Mesendoderm (in vitro differentiated cells): Measurements from ENCODE around the gene TMEM150B.

Source experiments
- DNase-seq: peaks from one replicate; pipeline ENCODE4 v3.0.0; 2013
- H2AK5ac ChIP-seq: 2 replicates; pipeline ENCODE4 v1.6.1; 2013; ENCODE audit warnings: low read length, inconsistent platforms
- H2BK120ac ChIP-seq: 2 replicates; pipeline ENCODE4 v1.6.1; 2013; ENCODE audit warnings: low read depth, mild to moderate bottlenecking, low read length, moderate library complexity, mixed read lengths
- H2BK15ac ChIP-seq: replicated peaks from 2 replicates; pipeline ENCODE4 v1.6.1; 2013; ENCODE audit warnings: low read depth, mild to moderate bottlenecking, moderate library complexity
- H2BK5ac ChIP-seq: 2 replicates; pipeline ENCODE4 v1.6.1; 2013; ENCODE audit warnings: low read length, inconsistent platforms
- H3K18ac ChIP-seq: 2 replicates; pipeline ENCODE4 v1.6.1; 2013; ENCODE audit warnings: mild to moderate bottlenecking, low read length, mixed read lengths
- H3K23ac ChIP-seq: one replicate; pipeline ENCODE4 v1.6.1; 2013; ENCODE audit warnings: low read length
- H3K27ac ChIP-seq: 2 replicates; pipeline ENCODE4 v1.5.1; 2013; ENCODE audit warnings: low read depth, mild to moderate bottlenecking, inconsistent platforms, low read length, moderate library complexity
- H3K27me3 ChIP-seq: 2 replicates; pipeline ENCODE4 v1.6.1; 2013; ENCODE audit warnings: low read length, control low read depth, mild to moderate bottlenecking, inconsistent platforms; ENCODE audit not compliant: insufficient read depth, poor library complexity
- H3K36me3 ChIP-seq: 2 replicates; pipeline ENCODE4 v1.6.1; 2013; ENCODE audit warnings: low read length, inconsistent platforms; ENCODE audit not compliant: control insufficient read depth, insufficient read depth
- H3K4ac ChIP-seq: one replicate; pipeline ENCODE4 v1.6.1; 2013; ENCODE audit warnings: low read depth, mild to moderate bottlenecking, low read length, moderate library complexity
- H3K4me1 ChIP-seq: 2 replicates; pipeline ENCODE4 v1.6.1; 2013; ENCODE audit warnings: low read depth, low read length, inconsistent platforms; ENCODE audit not compliant: control insufficient read depth
- H3K4me2 ChIP-seq: 2 replicates; pipeline ENCODE4 v1.6.1; 2013; ENCODE audit warnings: low read length
- H3K4me3 ChIP-seq: 2 replicates; pipeline ENCODE4 v1.5.1; 2013; ENCODE audit warnings: mild to moderate bottlenecking, low read length
- H3K56ac ChIP-seq: one replicate; pipeline ENCODE4 v1.6.1; 2013; ENCODE audit warnings: low read length
- H3K79me1 ChIP-seq: 2 replicates; pipeline ENCODE4 v1.6.1; 2013; ENCODE audit warnings: low read length, inconsistent platforms
- H3K79me2 ChIP-seq: 2 replicates; pipeline ENCODE4 v1.6.1; 2013; ENCODE audit warnings: mild to moderate bottlenecking, low read length; ENCODE audit not compliant: control insufficient read depth, insufficient read depth
- H3K9ac ChIP-seq: 2 replicates; pipeline ENCODE4 v1.6.1; 2013; ENCODE audit warnings: low read length, inconsistent platforms
- H4K5ac ChIP-seq: one replicate; pipeline ENCODE4 v1.6.1; 2013; ENCODE audit warnings: low read length
- H4K8ac ChIP-seq: one replicate; pipeline ENCODE4 v1.6.1; 2013; ENCODE audit warnings: low read depth, mild to moderate bottlenecking, control low read depth, low read length, moderate library complexity
- WGBS: extraction: QIAGEN DNeasy Blood & Tissue Kit; methylation state at CpG from one replicate; pipeline ENCODE4 v1.1.7; 2013; ENCODE audit warnings: low lambda C conversion rate, missing lambda C conversion rate; ENCODE audit not compliant: insufficient coverage; ENCODE audit errors: extremely low coverage; 5-methylcytosine and 5-hydroxymethylcytosine counted together

The TMEM150B gene

GRCh38 chr19:55365245-55365644 lies 40.1 kb upstream of the TMEM150B start:
- H3K36me3 ChIP-seq: no peaks in the 10 kb centered on the region
- WGBS: no CpG with 5 or more reads among the region's 8 CpGs
- DNase-seq: no peak

GRCh38 chr19:55362990-55363716 lies 38.0 kb upstream of the TMEM150B start, which contains the start of gene GARIN5B:
GARIN5B (minus strand) TSS chr19:55363260; CDS start chr19:55363066, 194 bp downstream.
- H2BK15ac ChIP-seq: no peak within 1 kb of the TSS
- no peaks in the 10 kb centered on the region for H3K79me1 ChIP-seq
- no peak within 1 kb of the TSS for H4K8ac ChIP-seq
- no peak within 1 kb of the TSS for H2AK5ac ChIP-seq
- no peak within 1 kb of the TSS for H3K4me2 ChIP-seq
- no CpG with 5 or more reads among the region's 27 CpGs for WGBS
- no peaks in the 10 kb centered on the region for H3K36me3 ChIP-seq
- no peak within 1 kb of the TSS for H3K4ac ChIP-seq
- H3K4me1 ChIP-seq: no peaks in the 10 kb centered on the region
- no peak within 1 kb of the TSS for H3K56ac ChIP-seq
- H3K18ac ChIP-seq: no peak within 1 kb of the TSS
- no peak within 1 kb of the TSS for H3K4me3 ChIP-seq
- no peak within 1 kb of the TSS for H3K23ac ChIP-seq
- H2BK5ac ChIP-seq: no peak within 1 kb of the TSS
- DNase-seq: no peak
- no peaks in the 10 kb centered on the region for H3K27me3 ChIP-seq
- H2BK120ac ChIP-seq: no peak within 1 kb of the TSS
- no peak within 1 kb of the TSS for H4K5ac ChIP-seq
- H3K79me2 ChIP-seq: no peaks in the 10 kb centered on the region
- H3K9ac ChIP-seq: no peak within 1 kb of the TSS
- H3K27ac ChIP-seq: no peak within 1 kb of the TSS

More at GRCh38 chr19:55365245-55365644, 40.1 kb upstream of the TMEM150B start:
- H3K4me1 ChIP-seq: no peaks in the 10 kb centered on the region
- no peak overlapping the region for H3K4me2 ChIP-seq
- H2BK120ac ChIP-seq: no peak overlapping the region
- no peaks in the 10 kb centered on the region for H3K79me1 ChIP-seq
- H3K4me3 ChIP-seq: no peak overlapping the region
- no peak overlapping the region for H3K9ac ChIP-seq
- H2AK5ac ChIP-seq: no peak overlapping the region
- H3K27ac ChIP-seq: no peak overlapping the region
- no peaks in the 10 kb centered on the region for H3K79me2 ChIP-seq
- H3K23ac ChIP-seq: no peak overlapping the region
- H4K8ac ChIP-seq: no peak overlapping the region
- H3K56ac ChIP-seq: no peak overlapping the region
- H3K18ac ChIP-seq: no peak overlapping the region
- H3K4ac ChIP-seq: no peak overlapping the region
- no peaks in the 10 kb centered on the region for H3K27me3 ChIP-seq
- no peak overlapping the region for H4K5ac ChIP-seq
- H2BK15ac ChIP-seq: no peak overlapping the region
- no peak overlapping the region for H2BK5ac ChIP-seq

GRCh38 chr19:55362174-55362989 lies 37.2 kb upstream of the TMEM150B start:
- no peaks in the 10 kb centered on the region for H3K36me3 ChIP-seq
- WGBS: no CpG with 5 or more reads among the region's 38 CpGs
- H2BK120ac ChIP-seq: no peak overlapping the region
- H3K79me2 ChIP-seq: no peaks in the 10 kb centered on the region
- H3K4ac ChIP-seq: no peak overlapping the region
- H3K4me2 ChIP-seq: no peak overlapping the region
- H2BK15ac ChIP-seq: no peak overlapping the region
- no peak overlapping the region for H3K56ac ChIP-seq
- no peak for DNase-seq
- H3K4me1 ChIP-seq: no peaks in the 10 kb centered on the region
- H3K9ac ChIP-seq: no peak overlapping the region
- no peak overlapping the region for H2BK5ac ChIP-seq
- no peak overlapping the region for H4K5ac ChIP-seq
- H3K23ac ChIP-seq: no peak overlapping the region
- H3K27ac ChIP-seq: no peak overlapping the region
- H3K4me3 ChIP-seq: no peak overlapping the region
- H3K18ac ChIP-seq: no peak overlapping the region
- H3K79me1 ChIP-seq: no peaks in the 10 kb centered on the region
- H2AK5ac ChIP-seq: no peak overlapping the region
- H4K8ac ChIP-seq: no peak overlapping the region
- no peaks in the 10 kb centered on the region for H3K27me3 ChIP-seq

GRCh38 chr19:55360902-55361301 lies 35.8 kb upstream of the TMEM150B start:
- Histone ChIP-seq H3K56ac (no peak overlapping the region), H2BK120ac (no peak overlapping the region), H4K8ac (no peak overlapping the region), H2BK5ac (no peak overlapping the region), H3K27ac (no peak overlapping the region), H3K36me3 (no peaks in the 10 kb centered on the region), H3K9ac (no peak overlapping the region), H4K5ac (no peak overlapping the region), H3K27me3 (no peaks in the 10 kb centered on the region), H3K4me1 (no peaks in the 10 kb centered on the region), H3K23ac (no peak overlapping the region), H3K79me2 (no peaks in the 10 kb centered on the region), H3K18ac (no peak overlapping the region), H3K4me2 (no peak overlapping the region), H3K79me1 (no peaks in the 10 kb centered on the region), H3K4ac (no peak overlapping the region), H2BK15ac (no peak overlapping the region), H2AK5ac (no peak overlapping the region), H3K4me3 (no peak overlapping the region)
- DNase-seq: no peak
- WGBS: no CpG with 5 or more reads among the region's 16 CpGs

GRCh38 chr19:55358943-55359908 lies 34.1 kb upstream of the TMEM150B start:
- Histone ChIP-seq H3K4me2 (no peak overlapping the region), H2BK120ac (no peak overlapping the region), H3K4ac (no peak overlapping the region), H2BK15ac (no peak overlapping the region), H2AK5ac (no peak overlapping the region), H3K23ac (no peak overlapping the region), H3K9ac (no peak overlapping the region), H2BK5ac (no peak overlapping the region), H3K27ac (no peak overlapping the region), H3K4me3 (no peak overlapping the region), H3K27me3 (peaks cover 5% of the 10 kb centered on the region), H3K79me2 (no peaks in the 10 kb centered on the region), H3K36me3 (no peaks in the 10 kb centered on the region), H3K79me1 (no peaks in the 10 kb centered on the region), H3K4me1 (no peaks in the 10 kb centered on the region), H4K8ac (no peak overlapping the region), H3K56ac (no peak overlapping the region), H3K18ac (no peak overlapping the region), H4K5ac (no peak overlapping the region)
- DNase-seq: no peak
- no CpG with 5 or more reads among the region's 32 CpGs for WGBS
